ENCODE measurements around the gene YPEL4.
A peak's percentile ranks its signal among the peaks of the same experiment; 100 is the strongest.
"Not testable (repeated sequence)": the region's sequence is repeated elsewhere in the genome, so short reads cannot be mapped to it uniquely, and the experiment has no call there.

YPEL4 gene, protein sequence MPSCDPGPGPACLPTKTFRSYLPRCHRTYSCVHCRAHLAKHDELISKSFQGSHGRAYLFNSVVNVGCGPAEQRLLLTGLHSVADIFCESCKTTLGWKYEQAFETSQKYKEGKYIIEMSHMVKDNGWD

DNA sequence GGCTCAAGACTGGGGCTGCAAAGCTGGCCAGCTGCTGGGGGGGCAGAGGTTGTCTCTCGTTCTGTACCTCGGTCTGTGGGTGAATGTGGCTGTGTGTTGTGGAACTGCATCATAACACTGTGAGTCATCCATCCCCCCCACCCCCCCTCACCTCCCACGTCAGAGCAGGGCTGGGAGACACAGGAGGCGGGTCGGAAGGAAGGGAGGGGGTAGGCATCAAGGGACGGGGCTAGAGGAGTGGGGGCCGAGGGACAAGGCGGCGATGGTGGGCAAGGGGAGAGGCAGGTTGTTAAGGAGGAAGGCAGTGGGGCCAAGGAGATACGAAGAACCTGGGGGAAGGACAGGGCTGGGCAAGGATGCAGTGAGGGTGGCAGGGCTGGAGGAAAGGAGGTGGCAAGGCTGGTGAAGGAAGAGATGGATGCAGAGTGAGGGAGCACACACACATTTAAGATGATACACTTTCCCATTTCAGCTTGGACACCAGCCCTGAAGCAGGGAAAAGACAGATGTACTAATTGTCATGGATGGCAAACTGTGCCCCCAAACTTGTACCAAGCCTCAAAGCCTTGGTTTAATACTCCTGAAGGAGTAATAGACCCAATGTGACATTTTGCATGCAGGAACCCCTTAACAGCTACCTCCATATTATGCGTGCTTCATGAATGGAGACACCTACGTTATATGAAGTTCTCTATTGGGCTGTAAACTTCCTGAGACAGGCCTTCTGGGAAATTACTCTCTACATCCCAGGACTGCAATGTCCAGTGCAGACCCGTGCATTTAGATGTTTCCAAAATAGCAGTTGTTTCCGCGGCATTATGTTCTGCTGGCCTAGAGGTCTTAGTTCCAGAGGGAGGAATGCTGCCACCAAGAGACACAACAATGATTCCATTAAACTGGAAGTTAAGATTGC is at the start of gene YPEL4:
Gene YPEL4 (minus strand): TSS at position 87 of the 913 bp plus-strand sequence. CDS start 2,805 bp downstream, outside the sequence.
- peak; percentile 12 for DNase-seq

- DNase-seq: no peak
Measured at GRCh38 chr11:57698843-57699365, 49.2 kb upstream of the YPEL4 start.

DNA sequence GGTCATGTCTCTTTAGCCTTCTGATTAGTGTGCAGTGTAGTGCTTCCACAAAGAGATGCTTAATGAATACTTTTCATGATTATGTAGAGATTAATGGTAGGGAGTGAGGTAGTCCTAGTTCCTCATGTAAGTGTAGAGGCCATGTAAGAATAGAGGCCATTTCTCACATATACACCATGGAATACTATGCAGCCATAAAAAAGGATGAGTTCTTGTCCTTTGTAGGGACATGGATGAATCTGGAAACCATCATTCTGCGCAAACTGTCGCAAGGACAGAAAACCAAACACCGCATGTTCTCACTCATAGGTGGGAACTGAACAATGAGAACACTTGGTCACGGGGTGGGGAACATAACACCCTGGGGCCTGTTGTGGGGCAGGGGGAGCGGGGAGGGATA is 40.8 kb upstream of the YPEL4 start:
- not testable (repeated sequence) for DNase-seq

DNA sequence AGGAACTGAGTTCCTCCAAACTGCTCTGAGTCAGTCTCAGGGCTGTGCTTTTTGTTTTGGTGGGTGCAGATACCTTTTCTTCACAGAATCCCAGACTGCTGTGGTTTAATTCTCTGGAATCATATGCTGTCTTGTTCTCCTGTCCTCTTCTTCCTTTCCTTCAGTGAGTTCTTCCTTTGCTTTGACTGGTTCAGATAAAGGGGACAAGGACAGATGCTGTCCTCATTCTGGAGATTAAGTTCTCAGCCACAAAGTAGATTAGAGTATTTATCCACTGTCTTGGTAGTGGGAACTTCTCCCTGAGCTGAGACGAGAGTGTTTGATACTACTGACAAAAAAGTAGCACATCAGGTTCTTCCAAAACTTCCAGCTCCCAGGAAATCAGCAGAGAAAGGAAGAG is 31.5 kb upstream of the YPEL4 start:
- DNase-seq: no peak

DNA sequence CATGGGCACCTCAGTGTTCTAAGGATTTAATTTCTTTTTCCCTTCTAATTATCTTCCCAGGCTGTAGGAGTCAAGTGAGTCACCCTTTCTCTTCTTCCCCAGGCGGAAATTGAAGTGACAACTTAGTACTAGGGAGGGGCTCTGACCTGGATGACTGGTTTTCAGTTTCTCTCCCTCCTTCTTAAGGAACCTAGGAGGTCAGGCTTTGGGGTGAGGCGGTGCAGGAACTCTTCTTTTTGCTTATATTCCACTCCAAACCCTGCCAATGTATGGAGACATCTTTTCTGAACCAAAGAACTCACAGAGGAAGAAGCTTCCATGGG is 30.8 kb upstream of the YPEL4 start:
- no peak for DNase-seq

DNA sequence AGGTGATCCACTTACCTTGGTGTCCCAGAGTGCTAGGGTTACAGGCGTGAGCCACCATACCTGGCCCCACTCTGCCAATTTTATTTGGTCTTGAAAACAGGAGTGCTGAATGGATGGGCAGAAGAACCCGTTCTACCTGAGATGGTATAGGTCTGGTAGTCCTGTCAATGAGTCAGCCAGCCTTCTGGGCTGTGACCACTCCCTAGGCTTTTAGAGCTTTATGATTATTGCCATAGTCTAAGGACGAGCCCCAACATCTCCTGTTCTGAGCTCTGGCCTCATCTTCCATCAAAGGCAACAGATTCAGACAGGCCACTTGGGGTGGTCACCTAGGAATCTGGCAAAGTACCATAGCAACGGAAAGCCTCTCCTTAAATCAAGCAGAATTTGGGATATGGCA is 29.7 kb upstream of the YPEL4 start:
- no peak for DNase-seq

- no peak for DNase-seq
Measured at GRCh38 chr11:57675176-57675941, 25.6 kb upstream of the YPEL4 start.

DNA sequence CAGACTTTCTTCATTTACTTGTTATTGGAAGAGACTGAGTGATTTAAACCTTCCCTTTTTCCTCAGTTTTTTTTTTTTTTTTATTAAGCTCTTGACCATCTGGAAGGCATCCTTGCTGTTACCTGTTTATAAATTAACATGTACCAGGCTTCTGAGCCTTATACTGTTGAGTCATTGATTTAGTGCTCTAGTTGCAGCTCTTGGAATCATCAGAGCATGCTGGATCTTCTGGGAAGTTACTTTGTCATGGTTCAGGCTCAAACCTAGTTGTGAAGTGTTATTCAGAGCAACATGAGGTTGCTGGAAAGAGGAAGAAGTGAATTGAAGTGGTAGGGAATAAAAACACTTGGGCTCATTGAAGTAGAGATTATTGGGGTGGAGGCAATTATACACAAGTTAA is 24.5 kb upstream of the YPEL4 start:
- DNase-seq: no peak

DNA sequence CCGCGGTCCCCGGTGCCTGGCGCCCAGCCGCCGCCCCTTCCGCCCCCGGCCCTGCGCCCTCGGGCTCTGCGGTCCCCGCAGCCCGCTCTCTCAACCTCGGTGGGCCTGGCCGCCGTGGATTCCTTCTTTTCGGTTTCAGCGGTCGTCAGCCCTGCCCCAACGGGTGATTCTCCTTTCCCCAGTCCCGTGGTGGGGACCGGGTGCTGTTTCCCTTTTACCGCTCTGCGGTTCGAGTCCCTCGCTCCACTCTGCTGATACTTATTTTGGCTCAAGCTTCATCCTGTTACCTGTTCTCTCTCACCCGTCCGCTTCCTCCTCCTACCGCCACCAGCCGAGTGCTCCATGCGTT is 18.7 kb upstream of the YPEL4 start:
- DNase-seq: no peak

- peak; percentile 97 for DNase-seq
Measured at GRCh38 chr11:57667736-57668433, 18.2 kb upstream of the YPEL4 start, which contains the start of gene ZDHHC5. Gene ZDHHC5, plus strand, starts transcription at chr11:57668114. Its CDS starts 4,977 bp downstream, at chr11:57673091.

DNA sequence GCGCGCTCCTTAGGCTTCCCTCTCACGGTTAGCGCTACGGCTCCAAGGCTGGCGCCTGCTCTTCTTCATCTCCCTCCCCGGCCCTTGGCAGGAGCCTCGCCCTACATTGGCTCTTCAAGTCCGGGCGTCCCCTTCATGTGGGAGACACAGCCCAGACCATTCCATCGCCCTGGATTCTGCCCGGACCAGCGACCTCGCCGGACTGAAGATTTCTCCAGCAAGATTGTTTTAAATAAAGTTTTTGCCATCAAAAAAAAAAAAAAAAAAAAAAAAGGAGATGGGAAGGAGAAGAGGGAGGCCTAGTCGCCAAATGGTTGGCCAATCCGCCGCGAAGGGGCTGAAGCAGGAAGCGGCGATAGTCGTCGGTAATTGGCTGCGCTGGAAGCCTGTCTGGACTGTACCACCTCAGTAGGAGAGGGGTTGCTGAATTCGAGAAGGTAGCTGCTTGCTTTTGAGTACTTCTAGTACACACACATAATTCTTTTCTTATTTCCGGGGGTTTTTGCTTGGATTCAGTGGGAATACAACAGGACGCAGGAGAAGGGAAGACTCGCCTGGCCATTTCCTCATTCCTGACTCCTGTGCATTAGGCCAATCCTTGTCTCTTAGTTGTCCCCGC is 17.5 kb upstream of the YPEL4 start:
- peak; percentile 97 for DNase-seq

DNA sequence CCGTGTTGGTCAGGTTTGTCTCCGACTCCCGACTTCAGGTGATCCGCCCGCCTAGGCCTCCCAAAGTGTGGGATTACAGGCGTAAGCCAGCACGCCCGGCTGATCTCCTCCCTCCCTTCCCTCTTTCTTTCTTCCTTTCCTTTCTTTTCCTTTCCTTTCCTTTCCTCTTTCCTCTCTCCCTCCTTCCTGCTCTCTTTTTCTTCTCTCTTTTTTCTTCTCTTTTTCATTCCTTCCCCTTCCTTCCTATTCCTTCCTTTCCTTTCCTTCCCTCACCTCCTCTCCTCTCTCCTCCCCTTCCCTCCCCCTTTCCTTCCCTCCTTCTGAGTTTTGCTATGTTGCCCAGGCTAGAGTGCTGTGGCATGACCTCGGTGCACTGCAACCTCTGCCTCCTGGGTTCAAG is 14.3 kb upstream of the YPEL4 start:
- DNase-seq: no peak

GRCh38 chr11:57662893-57663292 is 13.2 kb upstream of the YPEL4 start:
- DNase-seq: no peak

DNA sequence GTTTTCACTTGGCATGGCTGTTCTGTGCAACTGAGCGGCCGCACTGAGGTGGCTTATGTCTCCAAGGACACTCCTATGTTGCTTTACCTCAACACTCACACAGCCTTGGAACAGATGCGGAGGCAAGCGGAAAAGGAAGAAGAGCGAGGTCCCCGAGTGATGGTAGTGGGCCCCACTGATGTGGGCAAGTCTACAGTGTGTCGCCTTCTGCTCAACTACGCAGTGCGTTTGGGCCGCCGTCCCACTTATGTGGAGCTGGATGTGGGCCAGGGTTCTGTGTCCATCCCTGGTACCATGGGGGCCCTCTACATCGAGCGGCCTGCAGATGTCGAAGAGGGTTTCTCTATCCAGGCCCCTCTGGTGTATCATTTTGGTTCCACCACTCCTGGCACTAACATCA is 10.0 kb upstream of the YPEL4 start:
- DNase-seq: no peak

DNA sequence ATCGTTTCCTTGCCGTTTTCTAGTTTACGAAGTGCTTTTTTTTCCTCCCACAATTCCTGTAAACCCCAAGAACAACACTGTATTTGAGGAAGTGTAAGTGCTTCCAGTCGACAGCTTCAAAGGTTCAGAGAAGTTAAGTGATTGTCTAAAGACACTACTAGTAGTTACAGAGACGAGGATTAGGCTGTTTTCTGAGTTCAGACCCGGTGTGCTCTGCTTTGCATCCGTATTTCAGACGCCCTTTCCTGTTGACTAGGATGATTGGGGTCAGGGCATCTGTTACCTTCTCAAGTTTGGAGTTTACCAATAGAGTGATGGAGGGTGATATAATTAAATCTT is 8.3 kb upstream of the YPEL4 start:
- DNase-seq: no peak

DNA sequence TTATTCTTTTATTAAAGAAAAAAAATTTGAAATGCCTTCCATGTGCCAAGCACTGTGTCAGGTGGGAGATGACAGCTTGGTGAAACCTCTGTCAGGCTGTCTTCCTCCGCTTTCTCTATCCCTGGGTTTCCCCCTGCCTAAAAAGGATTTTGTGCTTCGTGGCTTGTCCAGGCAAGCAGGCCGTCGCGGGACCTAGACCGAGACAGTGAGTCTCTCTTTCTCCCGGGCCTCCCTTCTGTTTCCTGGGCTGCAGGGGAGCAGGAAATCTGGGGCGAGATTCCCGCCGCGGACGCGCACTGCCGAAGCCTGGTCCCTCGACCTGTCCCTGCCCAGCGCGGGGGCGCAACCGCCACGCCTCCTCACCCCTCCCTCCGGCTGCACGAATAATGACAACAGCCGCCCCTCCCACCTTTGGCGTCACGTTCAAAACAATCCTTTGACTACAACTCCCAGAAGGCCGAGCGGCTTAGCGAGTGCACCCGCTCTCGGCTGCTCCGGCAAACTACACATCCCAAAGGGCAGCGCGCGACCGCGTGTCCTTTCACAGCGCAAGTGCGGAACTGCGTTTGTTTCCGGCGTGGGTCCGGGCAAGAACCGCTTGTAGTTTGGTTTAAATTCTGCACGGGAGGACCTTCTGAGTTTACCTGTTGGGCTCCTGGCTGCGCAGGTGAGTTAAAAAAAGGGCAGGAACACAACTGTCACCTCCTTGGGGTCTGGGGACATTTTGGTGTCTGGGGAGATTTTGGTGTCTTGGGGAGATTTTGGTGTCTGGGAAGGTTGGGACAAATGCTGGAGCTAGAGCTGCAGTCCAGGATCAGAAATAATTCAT is 7.7 kb upstream of the YPEL4 start, which contains the start of gene CLP1:
Gene CLP1 (plus strand): TSS at position 569 of the 829 bp plus-strand sequence. CDS start 1,715 bp downstream, outside the sequence.
- peak; percentile 95 for DNase-seq

DNA sequence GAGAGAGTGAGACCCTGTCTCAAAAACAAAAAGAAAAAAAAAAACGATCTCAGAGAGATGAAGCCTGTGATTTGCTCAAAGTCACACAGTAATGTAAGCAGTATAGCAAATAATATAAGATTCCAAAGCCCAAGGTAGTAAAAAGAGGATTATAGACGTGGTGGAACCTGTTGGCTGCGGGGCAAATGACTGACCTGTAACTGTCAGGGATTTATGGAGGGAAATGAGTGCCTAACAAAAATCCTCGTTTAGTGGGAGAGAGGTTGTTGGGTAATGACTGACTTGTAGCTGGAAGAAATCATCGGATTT is 7.1 kb upstream of the YPEL4 start:
- DNase-seq: no peak

DNA sequence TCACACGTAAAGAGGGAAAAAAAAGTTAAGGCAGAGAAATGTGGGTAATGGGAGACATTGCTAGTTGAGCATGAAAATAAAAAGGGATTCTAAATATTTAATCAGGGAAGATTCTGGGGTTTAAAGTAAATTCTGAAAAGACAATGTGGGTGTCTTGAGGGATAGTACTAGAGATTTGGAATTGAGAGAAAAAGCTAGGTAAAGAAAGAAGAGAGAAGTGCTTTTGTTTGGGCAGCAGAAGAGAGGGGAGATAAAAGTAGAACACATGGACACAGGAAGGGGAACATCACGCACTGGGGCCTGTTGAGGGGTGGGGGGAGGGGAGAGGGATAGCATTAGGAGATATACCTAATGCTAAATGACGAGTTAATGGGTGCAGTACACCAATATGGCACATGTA is 3.5 kb upstream of the YPEL4 start:
- DNase-seq: no peak

DNA sequence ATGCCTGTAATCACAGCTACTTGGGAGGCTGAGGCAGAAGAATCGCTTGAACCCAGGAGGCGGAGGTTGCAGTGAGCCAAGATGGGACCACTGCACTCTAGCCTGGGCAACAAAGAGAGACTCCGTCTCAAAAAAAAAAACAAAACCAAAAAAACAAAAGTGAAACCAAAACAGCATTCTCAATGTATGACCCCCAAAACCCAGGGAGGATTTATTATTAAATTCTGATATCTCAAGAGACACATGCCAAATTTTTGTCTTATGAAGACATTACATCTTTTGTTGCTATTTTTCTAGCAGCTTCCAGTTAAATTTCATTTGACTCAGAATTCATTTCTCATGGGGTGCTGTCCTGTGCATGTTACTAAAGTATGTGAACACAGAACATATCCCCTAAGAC is 3.0 kb upstream of the YPEL4 start:
- DNase-seq: no peak

DNA sequence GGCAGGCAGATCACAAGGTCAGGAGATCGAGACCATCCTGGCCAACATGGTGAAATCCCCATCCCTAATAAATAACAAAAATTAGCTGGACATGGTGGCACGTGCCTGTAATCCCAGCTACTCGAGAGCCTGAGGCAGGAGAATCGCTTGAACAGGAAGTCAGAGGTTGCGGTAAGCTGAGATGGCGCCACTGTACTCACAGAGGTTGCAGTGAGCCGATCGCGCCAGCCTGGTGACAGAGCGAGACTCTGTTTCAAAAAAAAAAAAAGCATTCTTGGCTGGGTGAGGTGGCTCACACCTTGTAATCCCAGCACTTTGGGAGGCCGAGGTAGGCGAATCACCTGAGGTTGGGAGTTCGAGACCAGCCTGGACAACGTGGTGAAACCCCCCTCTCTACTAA is 2.5 kb upstream of the YPEL4 start:
- DNase-seq: not testable (repeated sequence)

DNA sequence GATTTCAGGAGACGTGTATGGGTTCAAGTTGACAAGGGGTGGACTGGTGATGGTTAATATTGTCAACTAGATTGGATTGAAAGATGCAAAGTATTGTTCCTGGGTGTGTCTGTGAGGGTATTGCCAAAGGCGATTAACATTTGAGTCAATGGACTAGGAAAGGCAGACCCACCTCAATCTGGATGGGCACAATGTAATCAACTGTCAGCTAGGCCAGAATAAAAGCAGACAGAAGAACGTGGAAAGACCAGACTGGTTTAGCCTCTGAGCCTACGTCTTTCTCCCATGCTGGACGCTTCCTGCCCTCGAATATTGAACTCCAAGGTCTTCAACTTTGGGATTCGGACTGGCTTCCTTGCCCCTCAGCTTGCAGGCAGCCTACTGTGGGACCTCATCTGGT is 1.7 kb upstream of the YPEL4 start:
- no peak for DNase-seq

DNA sequence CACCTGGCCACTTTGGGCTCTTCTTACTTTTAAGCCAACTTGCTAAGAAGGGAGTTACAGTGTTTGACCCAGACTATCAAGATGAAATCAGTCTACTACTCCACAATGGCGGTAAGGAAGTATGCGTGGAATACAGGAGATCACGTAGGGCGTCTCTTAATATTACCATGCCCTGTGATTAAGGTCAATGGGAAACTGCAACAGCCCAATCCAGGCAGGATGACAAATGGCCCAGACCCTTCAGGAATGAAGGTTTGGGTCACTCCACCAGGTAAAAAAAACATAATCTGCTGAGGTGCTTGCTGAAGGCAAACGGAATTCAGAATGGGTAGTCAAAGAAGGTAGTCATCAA is 1.0 kb upstream of the YPEL4 start:
- DNase-seq: no peak
